GM23248 (cell line): Measurements from ENCODE around the gene RAB11FIP5.

Experiments
- EZH2 ChIP-seq: fragments of 200-600 bp; sonication (generic); IDR thresholded peaks from 2 replicates; pipeline ENCODE4 v1.6.1; 2018; ENCODE audit warnings: antibody characterized with exemption, mild to moderate bottlenecking; ENCODE audit not compliant: insufficient read depth, poor library complexity, severe bottlenecking
- EZH2phosphoT487 ChIP-seq: fragments of 200-600 bp; sonication (generic); IDR thresholded peaks from 2 replicates; pipeline ENCODE4 v1.6.1; 2018; ENCODE audit warnings: antibody characterized with exemption, moderate library complexity, mild to moderate bottlenecking, low read depth; ENCODE audit not compliant: insufficient read depth

- TF ChIP-seq EZH2 (no peak), EZH2phosphoT487 (no peak)
Observed at GRCh38 chr2:73069041-73069854, 43.5 kb downstream of the RAB11FIP5 start.
